Osteocyte (in vitro differentiated cells): ENCODE measurements around the gene ACTL10. TPM values are rescaled to one million over a fixed set of nuclear protein-coding genes. Genes with fewer than 3 reads are reported as not detected.

Experiments
- DNase-seq: peaks from one replicate; pipeline ENCODE4 v3.0.0; 2021; ENCODE audit warnings: mixed read lengths; ENCODE audit not compliant: unreplicated experiment; ENCODE audit errors: extremely low spot score
- H3K27ac Mint-ChIP-seq: one replicate; pipeline ENCODE4 v1.8.0; 2021; ENCODE audit warnings: mild to moderate bottlenecking, mixed read lengths; ENCODE audit not compliant: unreplicated experiment
- H3K27me3 Mint-ChIP-seq: one replicate; pipeline ENCODE4 v1.8.0; 2021; ENCODE audit warnings: mixed read lengths; ENCODE audit not compliant: unreplicated experiment
- H3K36me3 Mint-ChIP-seq: one replicate; pipeline ENCODE4 v1.8.0; 2021; ENCODE audit warnings: mixed read lengths; ENCODE audit not compliant: unreplicated experiment
- H3K4me1 Mint-ChIP-seq: one replicate; pipeline ENCODE4 v1.8.0; 2021; ENCODE audit warnings: mixed read lengths; ENCODE audit not compliant: unreplicated experiment
- H3K4me3 Mint-ChIP-seq: one replicate; pipeline ENCODE4 v1.8.0; 2021; ENCODE audit warnings: mild to moderate bottlenecking, moderate library complexity, mixed read lengths; ENCODE audit not compliant: unreplicated experiment
- H3K9me3 Mint-ChIP-seq: one replicate; pipeline ENCODE4 v1.8.0; 2021; ENCODE audit warnings: mixed read lengths; ENCODE audit not compliant: unreplicated experiment
- total RNA-seq: library from RNA; stranded (reverse); gene quantifications from 2 replicates; pipeline ENCODE4 v1.2.1, GENCODE V29; 2021
- TF ChIP-seq, protein P1 (sequence below): fragments of 200-600 bp; sonication (generic); IDR thresholded peaks from 2 replicates; pipeline ENCODE4 v1.5.0; 2021; ENCODE audit warnings: antibody characterized with exemption, mild to moderate bottlenecking, moderate library complexity

The ACTL10 gene
- total RNA-seq, 1 donor from 2014 or later = 0.54 TPM

DNA sequence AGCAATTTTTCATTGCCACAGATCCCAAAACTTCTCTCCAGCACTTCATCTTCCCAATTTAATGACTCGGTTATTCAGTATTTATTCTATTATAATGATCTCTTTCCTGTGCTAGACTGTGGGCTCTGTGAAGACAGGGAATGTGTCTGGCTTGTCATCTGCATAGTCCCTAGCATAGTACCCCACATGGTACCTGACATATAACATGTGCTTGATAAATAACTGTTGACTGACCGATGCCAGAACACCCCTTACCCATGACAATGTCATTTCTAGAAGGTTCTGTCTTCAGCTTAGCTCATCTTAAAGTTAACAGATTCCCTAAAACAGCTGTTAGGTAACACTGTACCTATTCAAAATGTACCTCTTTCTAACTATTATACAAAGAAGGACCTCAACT, 49.8 kb downstream of the ACTL10 start:
- no peak overlapping the region for H3K4me3 Mint-ChIP-seq
- no peaks in the 10 kb centered on the region for H3K36me3 Mint-ChIP-seq
- H3K9me3 Mint-ChIP-seq = no peaks in the 10 kb centered on the region
- H3K4me1 Mint-ChIP-seq = peaks cover 4% of the 10 kb centered on the region
- no peak for DNase-seq
- no peaks in the 10 kb centered on the region for H3K27me3 Mint-ChIP-seq
- TF ChIP-seq, protein P1, sequence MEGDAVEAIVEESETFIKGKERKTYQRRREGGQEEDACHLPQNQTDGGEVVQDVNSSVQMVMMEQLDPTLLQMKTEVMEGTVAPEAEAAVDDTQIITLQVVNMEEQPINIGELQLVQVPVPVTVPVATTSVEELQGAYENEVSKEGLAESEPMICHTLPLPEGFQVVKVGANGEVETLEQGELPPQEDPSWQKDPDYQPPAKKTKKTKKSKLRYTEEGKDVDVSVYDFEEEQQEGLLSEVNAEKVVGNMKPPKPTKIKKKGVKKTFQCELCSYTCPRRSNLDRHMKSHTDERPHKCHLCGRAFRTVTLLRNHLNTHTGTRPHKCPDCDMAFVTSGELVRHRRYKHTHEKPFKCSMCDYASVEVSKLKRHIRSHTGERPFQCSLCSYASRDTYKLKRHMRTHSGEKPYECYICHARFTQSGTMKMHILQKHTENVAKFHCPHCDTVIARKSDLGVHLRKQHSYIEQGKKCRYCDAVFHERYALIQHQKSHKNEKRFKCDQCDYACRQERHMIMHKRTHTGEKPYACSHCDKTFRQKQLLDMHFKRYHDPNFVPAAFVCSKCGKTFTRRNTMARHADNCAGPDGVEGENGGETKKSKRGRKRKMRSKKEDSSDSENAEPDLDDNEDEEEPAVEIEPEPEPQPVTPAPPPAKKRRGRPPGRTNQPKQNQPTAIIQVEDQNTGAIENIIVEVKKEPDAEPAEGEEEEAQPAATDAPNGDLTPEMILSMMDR = no peak
- no peak overlapping the region for H3K27ac Mint-ChIP-seq

Other genes starting within 250 kb of the ACTL10 start
- 28.9 and 33.8 TPM in 2 replicates for gene SNTA1, start 223.2 kb upstream of the ACTL10 start, total RNA-seq
- gene CBFA2T2, start 176.8 kb upstream of the ACTL10 start, total RNA-seq = 19.6 and 19.9 TPM in 2 replicates
- gene C20orf144, start 4.6 kb upstream of the ACTL10 start, total RNA-seq = 0.13 and 0.37 TPM in 2 replicates
- 29.1 and 30.0 TPM in 2 replicates for gene NECAB3, start 7.5 kb downstream of the ACTL10 start, total RNA-seq
- 5.6 and 6.3 TPM in 2 replicates for gene E2F1, start 19.4 kb downstream of the ACTL10 start, total RNA-seq
- 2.1 and 3.4 TPM in 2 replicates for gene PXMP4, start 53.4 kb downstream of the ACTL10 start, total RNA-seq
- 2.6 and 3.4 TPM in 2 replicates for gene ZNF341, start 65.1 kb downstream of the ACTL10 start, total RNA-seq
- 87.5 and 92.5 TPM in 2 replicates for gene CHMP4B, start 144.4 kb downstream of the ACTL10 start, total RNA-seq